HG02884 (cell line): Measurements from ENCODE around the gene CSF1R.
"Not testable (repeated sequence)": the region's sequence is repeated elsewhere in the genome, so short reads cannot be mapped to it uniquely, and the experiment has no call there.

Source experiments
- ATAC-seq: cut with Tn5 transposase; IDR thresholded peaks from one replicate; pipeline ENCODE4 v1.9.1; 2021; ENCODE audit warnings: mild to moderate bottlenecking, moderate library complexity; ENCODE audit not compliant: unreplicated experiment

The CSF1R gene

GRCh38 chr5:150105928-150106615 is 19.7 kb upstream of the CSF1R start:
- no peak for ATAC-seq

DNA sequence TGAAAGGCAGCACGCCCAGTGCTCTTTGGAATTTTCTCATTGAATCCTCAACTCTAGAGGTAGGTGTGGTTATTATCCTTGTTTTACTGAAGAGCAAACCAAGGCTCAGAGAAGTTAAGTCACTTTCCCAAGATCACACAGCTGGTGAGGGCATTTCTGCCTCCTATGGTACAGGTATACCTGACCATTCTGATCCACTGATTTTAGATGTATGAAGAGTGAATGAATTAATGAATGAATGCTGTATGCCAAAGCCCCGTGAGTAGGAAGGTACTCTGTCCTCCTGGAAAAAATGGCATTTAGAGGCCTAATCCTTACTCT is 18.2 kb upstream of the CSF1R start:
- no peak for ATAC-seq

GRCh38 chr5:150103678-150104549 is 17.6 kb upstream of the CSF1R start:
- ATAC-seq: no peak

DNA sequence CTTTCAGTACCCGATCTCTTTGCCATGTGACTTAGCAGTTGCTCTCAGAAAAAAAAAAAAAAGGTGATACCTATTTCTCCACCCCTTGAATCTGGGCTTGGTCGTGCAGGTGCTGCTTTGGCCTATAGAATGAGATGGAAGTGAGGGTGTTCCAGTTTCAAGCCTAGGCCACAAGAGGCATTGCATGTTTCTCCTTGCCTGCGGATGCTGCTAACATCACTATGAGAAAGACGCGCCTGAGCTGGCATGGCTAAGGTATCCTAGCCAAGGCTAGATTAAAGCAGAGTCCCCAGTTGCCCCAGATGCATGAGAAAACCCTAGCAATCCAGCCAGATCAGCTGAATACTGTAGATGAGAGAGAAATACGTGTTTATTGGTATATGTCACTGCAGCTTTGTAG is 14.7 kb upstream of the CSF1R start:
- no peak for ATAC-seq

- no peak for ATAC-seq
Measured at GRCh38 chr5:150097152-150097551, 10.8 kb upstream of the CSF1R start.

DNA sequence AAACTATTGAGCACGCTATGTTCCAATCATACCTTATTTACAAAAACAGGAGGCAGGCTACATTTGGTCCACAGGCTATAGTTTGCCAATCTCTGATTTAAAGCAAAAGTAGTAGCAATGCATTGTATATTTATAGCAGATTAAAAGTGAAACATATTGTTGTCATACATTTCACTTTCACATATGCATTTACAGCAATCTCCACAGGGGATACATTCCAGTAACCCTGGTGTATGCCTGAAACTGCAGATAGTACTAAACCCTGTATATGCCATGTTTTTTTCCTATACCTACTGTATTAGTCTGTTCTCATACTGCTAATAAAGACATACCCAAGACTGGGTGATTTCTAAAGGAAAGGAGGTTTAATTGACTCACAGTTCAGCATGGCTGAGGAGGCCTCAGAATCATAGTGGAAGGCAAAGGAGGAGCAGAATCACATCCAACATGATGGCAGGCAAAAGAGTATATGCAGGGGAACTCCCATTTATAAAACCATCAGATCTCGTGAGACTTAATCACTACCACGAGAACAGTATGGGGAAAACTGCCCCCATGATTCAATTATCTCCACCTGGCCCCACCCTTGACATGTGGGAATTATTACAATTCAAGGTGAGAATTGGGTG is 5.9 kb upstream of the CSF1R start:
- ATAC-seq: no peak

- ATAC-seq: no peak
Measured at GRCh38 chr5:150085191-150085912, 1.0 kb downstream of the CSF1R start.

DNA sequence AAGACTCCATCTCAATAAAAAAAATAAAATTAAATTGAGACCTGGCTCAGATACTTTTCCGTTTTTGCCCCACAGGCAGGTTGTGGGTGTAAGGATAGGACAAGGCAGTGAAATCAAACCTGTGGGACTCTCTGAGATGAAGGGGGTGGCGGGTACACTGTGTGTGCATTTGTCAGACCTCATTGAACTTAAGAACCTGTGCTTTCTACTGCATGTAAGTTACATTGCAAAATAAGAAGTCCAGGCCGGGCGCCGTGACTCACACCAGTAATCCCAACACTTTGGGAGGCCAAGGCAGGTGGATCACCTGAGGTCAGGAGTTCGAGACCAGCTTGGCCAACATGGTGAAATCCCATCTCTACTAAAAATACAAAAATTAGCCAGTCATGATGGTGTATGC is 1.6 kb downstream of the CSF1R start:
- ATAC-seq: not testable (repeated sequence)

DNA sequence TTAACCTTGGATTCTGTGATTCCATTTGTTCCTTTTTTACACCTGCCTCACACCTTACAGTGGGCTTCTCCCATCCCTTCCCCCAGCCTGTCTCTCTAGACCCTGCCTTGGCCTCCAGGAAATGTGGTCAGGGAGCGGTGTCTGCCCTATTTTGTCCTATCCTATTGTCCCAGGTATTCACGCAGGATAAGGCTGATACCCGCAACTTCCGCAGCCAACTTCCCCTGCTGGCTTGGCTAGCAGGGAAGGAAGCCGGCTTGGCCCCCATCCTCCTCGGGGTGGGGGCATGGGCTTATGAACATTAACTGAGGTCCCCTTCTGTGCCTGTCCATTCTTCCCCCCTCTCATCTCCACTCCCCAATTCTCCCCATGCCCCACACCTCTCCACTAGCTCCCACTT is 3.5 kb downstream of the CSF1R start:
- no peak for ATAC-seq

- peak; percentile 25 for ATAC-seq
Measured at GRCh38 chr5:150082374-150082773, 4.0 kb downstream of the CSF1R start.

DNA sequence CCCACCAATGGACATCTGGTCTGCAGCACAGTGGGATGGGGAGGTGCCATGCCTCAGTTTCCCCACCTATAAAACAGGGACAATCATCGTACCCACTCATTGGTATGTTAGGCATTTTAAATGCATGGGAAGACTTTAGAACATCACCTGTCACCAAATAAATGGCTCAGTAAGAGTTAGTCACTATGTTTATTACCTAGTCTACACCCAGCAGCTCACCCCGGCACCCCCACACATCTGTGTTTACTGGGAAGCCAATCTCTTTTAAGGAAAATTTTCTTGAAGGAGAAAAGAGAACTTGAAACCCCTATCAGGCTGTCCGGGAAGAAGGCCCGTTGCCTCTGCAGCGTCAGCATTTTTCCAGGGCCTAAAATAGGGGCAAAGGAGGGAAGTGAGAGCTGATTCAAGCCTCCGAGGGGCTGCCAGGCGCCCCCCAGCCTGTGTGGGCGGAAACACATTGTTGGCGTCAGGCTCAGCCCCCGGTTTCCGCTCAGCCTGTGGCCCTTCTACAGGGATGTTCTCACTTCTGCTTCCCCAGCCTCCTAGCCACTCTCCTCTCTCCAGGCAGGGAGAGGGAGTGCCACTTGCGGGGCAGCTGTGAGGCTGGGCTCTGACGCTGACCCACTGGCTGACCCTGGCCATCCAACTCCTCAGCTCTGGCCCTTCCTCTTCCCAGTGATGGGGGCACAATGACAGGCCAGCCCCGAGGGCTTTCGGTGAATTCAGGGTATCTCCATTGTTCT is 4.6 kb downstream of the CSF1R start:
- ATAC-seq: peak; percentile 89

DNA sequence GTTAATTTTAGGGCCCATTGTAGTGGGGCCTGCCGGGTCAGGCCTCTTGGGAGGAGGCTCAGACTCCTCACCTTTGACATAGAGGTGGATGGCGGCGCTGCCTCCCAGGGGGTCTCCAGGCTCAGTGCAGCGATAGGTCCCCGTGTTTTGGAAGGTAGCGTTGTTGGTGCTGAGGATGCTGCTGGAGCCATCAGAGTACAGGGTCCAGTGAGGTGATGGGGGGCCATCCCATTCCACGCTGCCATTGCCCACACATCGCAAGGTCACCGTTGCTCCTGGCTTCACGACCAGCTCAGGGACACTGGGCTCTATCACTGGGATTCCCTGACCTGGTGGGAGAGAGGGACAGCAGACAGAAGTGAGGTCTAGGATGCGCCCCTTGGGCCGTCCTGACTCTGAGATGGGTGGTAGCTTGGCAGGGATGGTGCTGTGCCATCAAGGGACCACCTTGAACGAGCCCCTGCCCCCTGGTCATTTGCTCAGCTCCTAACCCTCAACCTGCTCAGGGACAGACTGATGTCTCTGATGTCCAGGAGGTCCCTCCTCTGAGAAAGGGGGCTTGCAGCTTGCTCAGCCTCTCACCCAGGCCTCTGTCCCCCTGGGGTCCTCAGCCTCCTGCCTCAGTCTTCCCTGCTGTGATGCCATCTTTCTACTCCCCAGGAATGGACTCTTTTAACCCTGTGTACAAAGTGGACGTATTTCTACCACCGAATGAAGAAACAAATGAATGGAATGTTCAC is 5.5 kb downstream of the CSF1R start:
- ATAC-seq: no peak

GRCh38 chr5:150079909-150080461 is 6.4 kb downstream of the CSF1R start:
- no peak for ATAC-seq

GRCh38 chr5:150078802-150079689 is 7.3 kb downstream of the CSF1R start:
- ATAC-seq: no peak

DNA sequence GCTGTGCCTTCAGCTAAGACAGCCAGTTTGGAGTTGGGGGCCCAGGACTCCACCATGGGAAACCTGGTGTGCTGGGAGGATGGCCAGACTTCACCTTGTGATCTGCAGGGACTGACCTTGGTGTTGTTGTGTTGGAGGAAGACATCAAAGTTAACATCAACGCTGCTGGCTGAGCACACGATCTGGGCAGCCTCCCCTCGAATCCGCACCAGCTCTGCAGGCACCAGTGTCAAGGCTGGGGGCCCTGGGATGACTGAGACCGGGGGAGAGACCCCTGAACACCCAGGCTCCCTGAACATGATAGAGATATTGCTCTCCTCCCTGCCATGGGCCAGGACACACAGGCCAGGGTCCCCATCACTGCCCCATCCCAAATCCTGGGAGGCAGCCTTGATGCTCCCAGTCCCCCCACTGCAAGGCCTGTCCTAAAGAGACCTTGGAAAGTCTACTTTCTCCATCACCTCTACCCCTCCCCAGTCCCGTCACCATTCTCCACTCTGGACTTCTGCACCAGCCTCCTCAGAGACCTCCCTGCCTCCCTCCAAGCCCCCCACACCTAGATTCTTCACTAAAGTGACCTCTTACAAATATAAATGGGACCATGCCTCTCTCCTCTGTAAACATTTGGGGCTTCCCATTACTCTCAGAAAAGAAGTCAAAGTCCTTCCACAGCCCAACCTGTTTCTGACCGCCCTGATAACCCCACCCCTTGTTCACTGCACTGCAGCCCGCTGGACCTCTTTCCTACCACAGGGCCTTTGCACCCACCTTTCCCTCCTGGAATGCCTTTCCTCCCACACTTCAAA is 8.2 kb downstream of the CSF1R start:
- ATAC-seq: no peak

GRCh38 chr5:150077060-150077459 is 9.3 kb downstream of the CSF1R start:
- ATAC-seq: no peak

- no peak for ATAC-seq
Measured at GRCh38 chr5:150075806-150076205, 10.5 kb downstream of the CSF1R start.

- no peak for ATAC-seq
Measured at GRCh38 chr5:150075233-150075632, 11.1 kb downstream of the CSF1R start.
